Regular cardiac myocyte (primary cell): ENCODE results near the gene TMEM106A. TPM values are rescaled to one million over a fixed set of nuclear protein-coding genes. Genes with fewer than 3 reads are reported as not detected.

Experiments
- total RNA-seq: library from RNA; depleted of rRNA; stranded (reverse); fragments of >200 nt; gene quantifications from 2 replicates; pipeline ENCODE4 v1.2.3, GENCODE V29; 2014

Gene TMEM106A, protein sequence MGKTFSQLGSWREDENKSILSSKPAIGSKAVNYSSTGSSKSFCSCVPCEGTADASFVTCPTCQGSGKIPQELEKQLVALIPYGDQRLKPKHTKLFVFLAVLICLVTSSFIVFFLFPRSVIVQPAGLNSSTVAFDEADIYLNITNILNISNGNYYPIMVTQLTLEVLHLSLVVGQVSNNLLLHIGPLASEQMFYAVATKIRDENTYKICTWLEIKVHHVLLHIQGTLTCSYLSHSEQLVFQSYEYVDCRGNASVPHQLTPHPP
- 2.5 and 4.6 TPM in 2 replicates for total RNA-seq

DNA sequence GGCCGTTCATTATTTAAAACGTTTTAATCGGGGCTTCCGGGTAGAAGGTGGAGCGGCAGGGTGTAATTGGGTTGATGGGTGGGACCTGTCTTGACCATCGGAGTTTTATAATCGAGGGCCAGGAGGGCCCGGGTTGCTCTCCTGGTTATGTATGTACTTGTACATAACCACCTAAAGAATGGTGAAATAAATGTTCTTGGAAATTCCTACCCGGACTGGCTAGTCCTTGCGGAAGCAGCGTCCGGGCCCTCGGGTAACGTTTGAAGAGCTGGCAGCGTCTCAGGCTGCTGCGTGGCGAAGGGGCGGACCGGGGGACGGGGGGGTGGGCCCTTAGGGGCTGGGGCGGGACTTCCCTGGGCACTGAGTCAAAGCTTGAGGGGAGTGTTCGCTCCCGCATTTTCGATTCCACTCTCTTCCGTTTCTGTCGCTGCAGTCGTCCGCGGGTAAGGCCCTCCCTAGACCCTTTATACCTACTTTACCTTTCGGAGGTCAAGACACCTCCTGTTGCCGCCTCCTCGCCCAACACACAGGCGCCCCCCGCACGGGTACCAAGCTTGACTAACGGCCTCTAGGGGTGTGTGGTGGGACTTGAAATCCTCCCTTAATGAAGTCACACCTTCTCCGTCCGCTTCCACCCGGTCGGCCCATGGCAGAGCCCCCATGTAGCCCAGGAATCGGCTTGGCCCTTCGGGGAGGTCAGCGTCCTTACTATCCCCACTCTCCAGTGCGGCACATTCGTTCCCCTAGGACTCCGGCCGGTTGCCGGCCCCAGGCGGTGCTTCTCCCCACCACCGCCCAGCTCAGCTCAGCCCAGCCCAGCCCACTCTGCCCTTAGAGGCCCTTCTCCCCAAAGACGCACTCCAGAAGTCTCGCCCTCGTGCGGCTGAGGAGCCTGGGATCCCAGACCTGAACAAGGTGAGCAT lies at the start of gene TMEM106A:
Gene TMEM106A (plus strand): TSS at position 396 of the 923 bp plus-strand sequence. CDS start 1,167 bp downstream, outside the sequence.

DNA sequence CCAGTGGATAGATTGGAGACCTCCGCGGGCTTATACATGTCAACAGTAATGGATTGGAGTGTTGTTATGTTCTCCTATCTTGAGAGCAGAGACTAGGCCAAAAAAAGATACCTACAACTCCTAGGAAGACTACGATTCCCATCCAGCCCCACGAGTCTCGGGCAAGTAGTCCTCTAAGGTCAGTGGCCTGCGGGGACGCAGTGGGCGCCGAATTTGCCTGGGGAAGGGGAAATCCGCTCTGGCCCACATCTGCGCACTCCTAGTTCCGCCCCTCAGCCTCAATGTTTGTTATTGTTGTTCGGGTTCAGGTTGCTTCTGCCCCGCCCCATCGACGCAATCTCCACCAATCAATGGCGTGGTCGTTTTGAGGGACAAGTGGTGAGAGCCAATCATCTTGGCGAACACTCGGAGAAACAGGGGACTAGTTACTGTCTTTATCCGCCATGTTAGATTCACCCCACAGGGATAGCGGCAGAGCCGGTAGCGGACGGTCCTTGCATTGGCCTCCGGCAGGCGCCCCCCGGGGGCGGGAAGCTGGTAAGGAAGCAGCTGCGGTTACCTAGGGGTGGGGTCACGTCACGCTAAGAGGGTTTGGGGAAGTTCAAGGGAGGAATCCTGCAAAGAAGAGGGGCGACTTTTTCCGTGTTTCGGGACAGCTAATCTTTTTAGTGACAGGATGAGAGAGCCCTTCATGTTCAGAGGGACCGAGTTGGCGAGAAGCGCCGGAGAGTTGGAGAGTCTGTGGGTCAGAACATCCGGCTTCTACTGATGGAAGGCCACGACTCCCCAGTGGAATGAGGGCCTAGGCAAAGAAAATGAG lies 40.7 kb upstream of the TMEM106A start, which contains the start of gene NBR1:
Gene NBR1 (plus strand): TSS at position 449 of the 820 bp plus-strand sequence. CDS start 4,586 bp downstream, outside the sequence.

DNA sequence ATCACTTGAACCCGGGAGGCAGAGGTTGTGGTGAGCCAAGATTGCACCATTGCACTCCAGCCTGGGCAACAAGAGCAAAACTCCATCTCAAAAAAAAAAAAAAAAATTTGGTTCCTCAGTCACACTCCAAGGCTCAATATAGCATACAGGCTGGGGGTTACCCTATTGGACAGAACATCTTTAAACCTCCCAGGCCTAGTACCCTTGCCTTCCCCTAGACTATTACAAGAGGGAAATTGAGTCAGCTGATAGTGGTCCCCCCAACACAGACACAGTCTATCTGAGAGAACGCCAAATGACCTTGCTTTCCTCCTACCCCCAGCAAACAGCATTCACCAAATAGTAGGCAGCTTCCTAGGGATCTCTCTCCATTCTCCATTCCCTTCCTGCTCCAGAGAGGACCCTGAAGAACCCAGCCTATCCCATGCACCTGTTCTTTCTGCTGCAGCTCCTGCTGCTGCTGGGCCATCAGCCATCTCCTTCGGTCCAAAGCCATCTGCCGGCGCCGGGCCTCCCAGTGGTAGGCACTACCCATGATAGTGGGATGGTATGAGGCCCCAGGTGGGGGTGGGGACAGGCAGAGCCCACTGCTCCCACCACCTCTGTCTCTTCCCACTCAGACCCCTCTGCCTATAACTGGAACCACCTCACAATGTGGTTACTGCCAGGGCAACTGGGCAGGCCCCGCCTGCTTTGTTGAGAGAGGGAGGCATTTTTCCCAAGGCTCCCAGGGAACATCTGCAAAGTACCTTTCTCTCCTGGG lies 16.5 kb downstream of the TMEM106A start, which contains the start of gene CCDC200:
Gene CCDC200 (minus strand): TSS at position 604 of the 763 bp plus-strand sequence. CDS start 69 bp downstream, at position 535.

DNA sequence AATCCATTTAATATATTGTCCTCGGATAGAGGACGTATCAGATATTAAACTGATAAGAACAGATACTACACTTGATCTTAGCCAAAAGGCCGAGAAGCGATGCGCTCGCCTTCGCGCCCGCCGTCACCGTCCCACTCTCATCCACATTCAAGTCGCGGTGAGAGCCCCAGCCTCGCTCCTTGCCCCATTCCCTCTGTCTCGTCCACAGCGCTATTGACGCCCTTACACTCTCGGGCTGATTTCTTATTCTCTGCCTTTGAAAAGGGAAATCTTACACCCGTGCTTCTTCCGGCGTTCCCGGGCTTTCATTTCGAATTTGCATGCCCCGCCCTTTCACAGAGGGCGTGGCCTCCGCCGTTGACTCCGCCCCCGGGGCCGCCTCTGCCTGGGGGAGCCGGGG lies 22.2 kb downstream of the TMEM106A start, which contains the start of gene RNU2-1:
Gene RNU2-1 (minus strand): TSS at position 101 of the 400 bp plus-strand sequence.

Other genes with a start within 250 kb of the TMEM106A start
- gene AARSD1, start 247.4 kb upstream of the TMEM106A start, total RNA-seq = 21.4 and 42.8 TPM in 2 replicates
- 0.28 and 0.58 TPM in 2 replicates for gene PTGES3L, start 231.8 kb upstream of the TMEM106A start, total RNA-seq
- gene RUNDC1, start 231.3 kb upstream of the TMEM106A start, total RNA-seq = 13.2 and 14.6 TPM in 2 replicates
- gene RPL27, start 213.5 kb upstream of the TMEM106A start, total RNA-seq = 1,034 and 1,254 TPM in 2 replicates
- gene IFI35, start 205.1 kb upstream of the TMEM106A start, total RNA-seq = 16.7 and 20.6 TPM in 2 replicates
- 115 and 147 TPM in 2 replicates for gene VAT1, start 189.5 kb upstream of the TMEM106A start, total RNA-seq
- gene RND2, start 186.6 kb upstream of the TMEM106A start, total RNA-seq = 0.19 and 0.28 TPM in 2 replicates
- gene BRCA1, start 86.5 kb upstream of the TMEM106A start, total RNA-seq = 5.4 and 33.7 TPM in 2 replicates
- 111 and 114 TPM in 2 replicates for gene NBR1, start 40.7 kb upstream of the TMEM106A start, total RNA-seq
- gene CCDC200, start 16.7 kb downstream of the TMEM106A start, total RNA-seq = not detected in 2 replicates
- not detected in 2 replicates for gene RNU2-1, start 22.1 kb downstream of the TMEM106A start, total RNA-seq
- 11.9 and 22.0 TPM in 2 replicates for gene ARL4D, start 187.1 kb downstream of the TMEM106A start, total RNA-seq